Measurements from ENCODE around the gene ADARB2. TPM values are rescaled to one million over a fixed set of nuclear protein-coding genes. Genes with fewer than 3 reads are reported as not detected.

Gene ADARB2
- total RNA-seq, 2 experiments from 2014 or later: 0.17 to 0.30 TPM

- peaks cover 10% of the 10 kb centered on the region for H3K27me3 Mint-ChIP-seq
- no peaks in the 10 kb centered on the region for H3K4me1 Mint-ChIP-seq
- no peaks in the 10 kb centered on the region for H3K36me3 Mint-ChIP-seq (ENCODE audit: low read depth)
- CTCF ChIA-PET: no interaction called here
- DNase-seq: no peak
- H3K9me3 Mint-ChIP-seq: no peaks in the 10 kb centered on the region
- no peak overlapping the region for H3K27ac Mint-ChIP-seq
- POLR2A ChIA-PET: no interaction called here
- no peak overlapping the region for H3K4me3 Mint-ChIP-seq
These were observed 447.3 kb downstream of the ADARB2 start for GRCh38 chr10:1290071-1290471.

- Mint-ChIP-seq H3K4me1 (no peaks in the 10 kb centered on the region), H3K27me3 (peaks cover 10% of the 10 kb centered on the region), H3K27ac (no peak overlapping the region), H3K36me3 (ENCODE audit: low read depth) (no peaks in the 10 kb centered on the region), H3K9me3 (no peaks in the 10 kb centered on the region), H3K4me3 (no peak overlapping the region)
- ChIA-PET POLR2A (no interaction called here), CTCF (no interaction called here)
- no peak for DNase-seq
These were observed 447.7 kb downstream of the ADARB2 start for GRCh38 chr10:1289591-1289990.

DNA sequence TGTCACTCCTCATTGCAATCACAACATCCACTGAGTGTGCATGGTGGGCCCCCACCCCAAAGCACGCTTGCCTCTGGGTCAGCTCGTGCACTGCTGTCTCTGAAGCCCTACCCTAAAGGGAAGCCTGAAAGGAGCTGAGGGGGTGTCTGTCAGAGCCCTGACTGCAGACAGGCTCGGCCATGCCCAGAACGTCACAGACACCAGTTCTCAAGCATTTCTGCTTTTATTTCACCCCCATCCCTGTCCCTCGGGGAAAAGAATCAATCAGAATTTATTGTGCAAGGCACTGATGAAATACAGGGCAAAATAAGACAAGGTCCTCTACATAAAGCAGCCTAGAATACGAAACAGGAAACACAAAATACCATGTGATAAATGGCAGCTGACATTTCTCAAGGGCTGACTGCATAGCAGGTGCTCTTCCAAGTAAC is 449.3 kb downstream of the ADARB2 start:
- Mint-ChIP-seq H3K4me3 (no peak overlapping the region), H3K9me3 (no peaks in the 10 kb centered on the region), H3K27ac (no peak overlapping the region), H3K4me1 (no peaks in the 10 kb centered on the region), H3K27me3 (peaks cover 5% of the 10 kb centered on the region), H3K36me3 (ENCODE audit: low read depth) (no peaks in the 10 kb centered on the region)
- ChIA-PET POLR2A (no interaction called here), CTCF (no interaction called here)
- no peak for DNase-seq

DNA sequence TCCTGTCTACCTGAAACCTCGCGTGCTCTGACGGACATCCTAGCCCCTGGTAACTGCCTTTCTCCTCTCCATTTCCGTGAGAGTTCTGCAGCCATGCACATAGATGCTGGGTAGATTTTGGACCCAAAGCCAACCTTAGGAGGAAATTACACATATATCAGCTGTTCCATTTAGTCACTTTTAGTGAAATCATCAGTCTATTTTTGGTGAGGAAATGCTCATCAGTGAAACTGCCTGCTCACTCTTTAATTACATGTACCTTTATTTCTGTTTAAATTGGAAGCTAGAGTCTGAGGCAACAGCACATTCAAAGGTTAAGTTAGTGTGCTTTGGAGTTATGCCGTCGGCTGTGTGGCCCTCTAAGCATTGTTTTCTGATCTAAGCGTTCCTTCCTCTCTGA is 449.8 kb downstream of the ADARB2 start:
- Mint-ChIP-seq H3K9me3 (no peaks in the 10 kb centered on the region), H3K4me1 (no peaks in the 10 kb centered on the region), H3K36me3 (ENCODE audit: low read depth) (no peaks in the 10 kb centered on the region), H3K27me3 (peaks cover 3% of the 10 kb centered on the region), H3K4me3 (no peak overlapping the region), H3K27ac (no peak overlapping the region)
- POLR2A ChIA-PET: no interaction called here
- DNase-seq: no peak
- CTCF ChIA-PET: interaction anchor here (1.5 kb wide), 1 partner anchor 18 kb away, joined by 4 read pairs; no protein-coding TSS in a partner anchor

- no peak overlapping the region for H3K27ac Mint-ChIP-seq
- no peaks in the 10 kb centered on the region for H3K4me1 Mint-ChIP-seq
- ChIA-PET CTCF (no interaction called here), POLR2A (no interaction called here)
- H3K9me3 Mint-ChIP-seq: no peaks in the 10 kb centered on the region
- no peak for DNase-seq
- H3K27me3 Mint-ChIP-seq: no peaks in the 10 kb centered on the region
- H3K36me3 Mint-ChIP-seq (ENCODE audit: low read depth): no peaks in the 10 kb centered on the region
- no peak overlapping the region for H3K4me3 Mint-ChIP-seq
These were observed 453.2 kb downstream of the ADARB2 start for GRCh38 chr10:1284076-1284475.

- POLR2A ChIA-PET: no interaction called here
- CTCF ChIA-PET: no interaction called here
- H3K9me3 Mint-ChIP-seq: no peaks in the 10 kb centered on the region
These were observed 455.9 kb downstream of the ADARB2 start for GRCh38 chr10:1281405-1281782.

DNA sequence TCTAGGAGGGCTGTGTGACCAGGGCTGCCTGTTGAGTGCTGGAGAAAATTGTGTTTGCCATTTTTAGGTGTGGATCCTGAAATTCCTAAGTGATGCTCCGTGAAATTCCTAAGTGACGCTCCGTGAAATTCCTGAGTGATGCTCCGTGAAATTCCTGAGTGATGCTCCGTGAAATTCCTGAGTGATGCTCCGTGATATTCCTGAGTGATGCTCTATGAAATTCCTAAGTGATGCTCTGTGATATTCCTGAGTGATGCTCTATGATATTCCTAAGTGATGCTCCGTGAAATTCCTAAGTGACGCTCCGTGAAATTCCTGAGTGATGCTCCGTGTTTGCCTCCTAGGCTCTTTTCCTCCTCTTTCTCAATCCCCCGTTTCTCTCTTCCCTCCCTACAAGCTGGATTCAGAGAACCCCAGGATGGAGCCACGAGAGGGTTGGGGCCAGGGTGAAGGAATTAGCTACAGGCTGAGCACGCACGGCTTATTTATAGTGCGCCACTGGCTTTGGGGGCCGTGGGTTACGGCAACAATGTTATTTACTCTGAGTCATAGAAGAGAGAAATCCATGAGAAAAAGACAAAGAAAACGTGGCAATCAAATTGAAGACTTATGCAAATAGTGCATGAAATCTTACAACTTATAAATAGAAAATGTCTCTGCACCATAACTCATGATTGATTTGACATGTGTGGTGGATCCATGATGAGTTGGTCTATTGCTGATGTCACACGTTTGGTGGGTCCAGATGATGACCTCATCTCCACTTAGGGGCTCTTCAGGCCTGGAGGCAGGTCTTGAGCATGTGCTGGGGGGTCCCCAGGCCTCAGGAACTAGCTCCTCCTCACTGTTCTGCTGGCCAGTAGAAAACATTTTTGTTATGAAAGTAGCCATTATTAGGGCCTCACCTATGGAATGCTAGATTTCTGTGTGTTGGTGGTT is 456.6 kb downstream of the ADARB2 start:
- Mint-ChIP-seq H3K27me3 (peaks cover 11% of the 10 kb centered on the region), H3K4me1 (no peaks in the 10 kb centered on the region), H3K27ac (no peak overlapping the region), H3K36me3 (ENCODE audit: low read depth) (no peaks in the 10 kb centered on the region), H3K9me3 (no peaks in the 10 kb centered on the region), H3K4me3 (no peak overlapping the region)
- DNase-seq: no peak
- ChIA-PET CTCF (no interaction called here), POLR2A (no interaction called here)

More at GRCh38 chr10:1281405-1281782, 455.9 kb downstream of the ADARB2 start:
- Mint-ChIP-seq H3K36me3 (ENCODE audit: low read depth) (no peaks in the 10 kb centered on the region), H3K27me3 (peaks cover 7% of the 10 kb centered on the region), H3K4me3 (no peak overlapping the region), H3K4me1 (no peaks in the 10 kb centered on the region), H3K27ac (no peak overlapping the region)
- DNase-seq: no peak

GRCh38 chr10:1278306-1278705 is 459.0 kb downstream of the ADARB2 start:
- ChIA-PET CTCF (no interaction called here), POLR2A (no interaction called here)
- H3K27me3 Mint-ChIP-seq: peaks cover 11% of the 10 kb centered on the region
- DNase-seq: no peak
- no peaks in the 10 kb centered on the region for H3K9me3 Mint-ChIP-seq
- no peak overlapping the region for H3K27ac Mint-ChIP-seq
- no peak overlapping the region for H3K4me3 Mint-ChIP-seq
- H3K36me3 Mint-ChIP-seq (ENCODE audit: low read depth): no peaks in the 10 kb centered on the region
- H3K4me1 Mint-ChIP-seq: no peaks in the 10 kb centered on the region

- Mint-ChIP-seq H3K27ac (no peak overlapping the region), H3K4me3 (no peak overlapping the region), H3K27me3 (peaks cover 11% of the 10 kb centered on the region), H3K9me3 (no peaks in the 10 kb centered on the region), H3K36me3 (ENCODE audit: low read depth) (no peaks in the 10 kb centered on the region), H3K4me1 (no peaks in the 10 kb centered on the region)
- ChIA-PET CTCF (no interaction called here), POLR2A (no interaction called here)
- no peak for DNase-seq
These were observed 462.4 kb downstream of the ADARB2 start for GRCh38 chr10:1274701-1275544.

DNA sequence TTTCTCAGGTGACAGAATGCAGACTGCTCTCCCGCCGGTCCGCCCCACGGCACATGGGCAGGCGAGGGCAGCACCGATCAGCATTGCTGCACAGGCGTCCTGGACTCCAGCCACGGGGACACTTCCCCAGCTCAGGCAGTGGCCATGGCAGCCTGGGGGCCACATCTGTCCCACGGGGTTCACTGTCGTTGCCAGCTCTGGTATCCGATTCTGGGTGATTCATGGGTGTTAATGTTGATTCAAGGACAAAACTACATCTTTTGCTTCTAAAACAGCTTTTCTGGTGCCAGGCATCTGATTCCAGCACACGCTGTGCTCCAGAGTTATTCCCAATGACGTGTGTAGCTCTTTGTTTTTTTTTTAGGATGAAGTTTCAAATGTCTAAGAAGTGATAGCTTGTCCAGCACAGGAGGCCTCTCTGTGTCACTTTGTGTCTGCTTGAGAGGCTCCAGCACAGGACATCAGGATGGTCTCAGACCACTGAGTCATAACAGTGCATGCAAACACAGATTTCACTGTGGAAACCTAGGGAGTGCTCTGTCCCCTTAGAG is 463.1 kb downstream of the ADARB2 start:
- H3K4me1 Mint-ChIP-seq: no peaks in the 10 kb centered on the region
- H3K9me3 Mint-ChIP-seq: no peaks in the 10 kb centered on the region
- no peak for DNase-seq
- H3K4me3 Mint-ChIP-seq: no peak overlapping the region
- CTCF ChIA-PET: no interaction called here
- peaks cover 11% of the 10 kb centered on the region for H3K27me3 Mint-ChIP-seq
- H3K27ac Mint-ChIP-seq: no peak overlapping the region
- POLR2A ChIA-PET: no interaction called here
- no peaks in the 10 kb centered on the region for H3K36me3 Mint-ChIP-seq (ENCODE audit: low read depth)

DNA sequence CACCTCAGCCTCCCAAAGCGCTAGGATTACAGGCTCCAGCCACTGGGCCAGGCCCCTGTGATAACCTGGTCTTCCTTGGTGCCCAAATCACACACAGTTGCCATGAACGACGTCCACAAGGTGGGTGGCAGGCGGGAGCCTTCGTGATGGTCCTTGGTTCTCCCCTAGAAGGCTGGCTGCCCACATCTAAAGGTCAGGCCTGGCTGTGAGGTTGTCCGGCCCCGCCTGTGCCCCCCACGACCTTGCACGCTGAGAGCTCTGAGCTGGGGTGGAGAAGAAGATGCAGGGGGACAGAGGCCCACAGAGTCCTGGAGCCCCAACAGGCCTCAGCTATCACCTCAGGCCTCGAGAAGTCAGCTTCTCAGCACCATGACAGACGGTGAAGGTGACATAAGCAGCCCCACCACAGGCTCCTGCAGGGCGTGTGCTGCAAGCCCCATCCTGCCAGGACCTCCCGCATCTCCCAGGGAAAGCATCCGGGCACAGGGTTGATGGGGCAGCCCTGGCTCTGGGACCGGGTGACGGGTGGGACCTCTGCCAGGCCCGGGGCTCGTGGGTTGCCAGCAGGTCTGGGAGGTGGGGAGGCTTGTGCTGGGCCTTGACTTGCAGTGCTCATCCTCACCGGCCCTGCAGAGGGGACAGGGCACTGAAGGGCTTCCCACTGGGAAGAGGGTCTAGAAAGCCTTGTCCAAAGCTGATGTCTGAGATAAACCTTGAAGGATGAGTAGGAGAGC is 463.8 kb downstream of the ADARB2 start:
- DNase-seq: no peak
- Mint-ChIP-seq H3K9me3 (no peaks in the 10 kb centered on the region), H3K27ac (no peak overlapping the region), H3K4me3 (no peak overlapping the region), H3K27me3 (peaks cover 10% of the 10 kb centered on the region), H3K4me1 (no peaks in the 10 kb centered on the region), H3K36me3 (ENCODE audit: low read depth) (no peaks in the 10 kb centered on the region)
- CTCF ChIA-PET: no interaction called here
- POLR2A ChIA-PET: no interaction called here

- H3K4me1 Mint-ChIP-seq: no peaks in the 10 kb centered on the region
- no peak for DNase-seq
- H3K36me3 Mint-ChIP-seq (ENCODE audit: low read depth): no peaks in the 10 kb centered on the region
- no peaks in the 10 kb centered on the region for H3K9me3 Mint-ChIP-seq
- H3K27me3 Mint-ChIP-seq: peaks cover 7% of the 10 kb centered on the region
- H3K4me3 Mint-ChIP-seq: no peak overlapping the region
- CTCF ChIA-PET: interaction anchor here (0.7 kb wide), 1 partner anchor 21 kb away, joined by 3 read pairs; no protein-coding TSS in a partner anchor
- POLR2A ChIA-PET: no interaction called here
- H3K27ac Mint-ChIP-seq: no peak overlapping the region
These were observed 464.6 kb downstream of the ADARB2 start for GRCh38 chr10:1272777-1273161.

All from activated CD4-positive, alpha-beta T cell treated with anti-CD3 and anti-CD28 coated beads, Interleukin-2, amount 10 ng/mL, durations not matched to agents 7 days and 5 days (primary cell).